ENCODE results near the gene CCDC185.

GRCh38 chr1:223401873-223402789 is 8.9 kb downstream of the CCDC185 start:
- TF ChIP-seq, protein P1, sequence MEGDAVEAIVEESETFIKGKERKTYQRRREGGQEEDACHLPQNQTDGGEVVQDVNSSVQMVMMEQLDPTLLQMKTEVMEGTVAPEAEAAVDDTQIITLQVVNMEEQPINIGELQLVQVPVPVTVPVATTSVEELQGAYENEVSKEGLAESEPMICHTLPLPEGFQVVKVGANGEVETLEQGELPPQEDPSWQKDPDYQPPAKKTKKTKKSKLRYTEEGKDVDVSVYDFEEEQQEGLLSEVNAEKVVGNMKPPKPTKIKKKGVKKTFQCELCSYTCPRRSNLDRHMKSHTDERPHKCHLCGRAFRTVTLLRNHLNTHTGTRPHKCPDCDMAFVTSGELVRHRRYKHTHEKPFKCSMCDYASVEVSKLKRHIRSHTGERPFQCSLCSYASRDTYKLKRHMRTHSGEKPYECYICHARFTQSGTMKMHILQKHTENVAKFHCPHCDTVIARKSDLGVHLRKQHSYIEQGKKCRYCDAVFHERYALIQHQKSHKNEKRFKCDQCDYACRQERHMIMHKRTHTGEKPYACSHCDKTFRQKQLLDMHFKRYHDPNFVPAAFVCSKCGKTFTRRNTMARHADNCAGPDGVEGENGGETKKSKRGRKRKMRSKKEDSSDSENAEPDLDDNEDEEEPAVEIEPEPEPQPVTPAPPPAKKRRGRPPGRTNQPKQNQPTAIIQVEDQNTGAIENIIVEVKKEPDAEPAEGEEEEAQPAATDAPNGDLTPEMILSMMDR (IDR thresholded peaks at IDR 0.05; ENCODE audit: low read length), result no peak
- no peak for TF ChIP-seq EZH2 (IDR thresholded peaks at IDR 0.05; ENCODE audit: borderline replicate concordance, low read length)

Measured in OCI-LY1 (cell line).